ENCODE results near the gene PAQR6.

GRCh38 chr1:156283521-156283920 is 35.7 kb upstream of the PAQR6 start:
- TF ChIP-seq CTCF (IDR thresholded peaks at IDR 0.05) (no peak), POLR2AphosphoS5 (IDR thresholded peaks at IDR 0.05) (no peak)
